WTC11 (cell line): ENCODE measurements around the gene CRYGS. TPM values are rescaled to one million over a fixed set of nuclear protein-coding genes. Genes with fewer than 3 reads are reported as not detected.

ENCODE experiments used
- ATAC-seq: fragments of 200-7000 bp; cut with Tn5 transposase; 2 replicates; pipeline ENCODE4 v1.10.0; 2021; ENCODE audit warnings: mild to moderate bottlenecking, moderate library complexity
- CTCF ChIA-PET: fragments of 300-600 bp; sonication (Branson Sonifier 250); formaldehyde crosslinking; loops from one replicate; lab custom pipeline; 2021; ENCODE audit warnings: antibody characterized with exemption; lab: Charles Lee
- POLR2A ChIA-PET: fragments of 350-600 bp; sonication (Branson Sonifier 250); formaldehyde crosslinking; loops from one replicate; lab custom pipeline; 2021; ENCODE audit warnings: antibody characterized with exemption; lab: Charles Lee
- DNase-seq: peaks from one replicate; pipeline ENCODE4 v3.0.0; 2021; ENCODE audit warnings: low spot score
- H3K27ac Mint-ChIP-seq: 2 replicates; pipeline ENCODE4 v1.8.0; 2021; ENCODE audit warnings: mixed read lengths
- H3K27me3 Mint-ChIP-seq: 2 replicates; pipeline ENCODE4 v1.8.0; 2021; ENCODE audit warnings: low read depth, mild to moderate bottlenecking, moderate library complexity, mixed read lengths
- H3K36me3 Mint-ChIP-seq: 2 replicates; pipeline ENCODE4 v1.8.0; 2021; ENCODE audit warnings: mixed read lengths
- H3K4me1 Mint-ChIP-seq: 2 replicates; pipeline ENCODE4 v1.8.0; 2022; ENCODE audit warnings: mixed read lengths
- H3K4me3 Mint-ChIP-seq: 2 replicates; pipeline ENCODE4 v1.8.0; 2021; ENCODE audit warnings: mild to moderate bottlenecking, moderate library complexity, mixed read lengths
- H3K9me3 Mint-ChIP-seq: 2 replicates; pipeline ENCODE4 v1.8.0; 2021; ENCODE audit warnings: mixed read lengths
- ATF1 ChIP-seq: sonication (generic); formaldehyde crosslinking; IDR thresholded peaks from 2 replicates; pipeline ENCODE4 v1.8.1; 2023; ENCODE audit warnings: mild to moderate bottlenecking, moderate library complexity, missing genetic modification reagents
- ETV6 ChIP-seq: sonication (generic); formaldehyde crosslinking; IDR thresholded peaks from 2 replicates; pipeline ENCODE4 v1.8.1; 2022; ENCODE audit warnings: mild to moderate bottlenecking, missing genetic modification reagents
- JUN ChIP-seq: sonication (generic); formaldehyde crosslinking; IDR thresholded peaks from 2 replicates; pipeline ENCODE4 v1.8.0; 2023; ENCODE audit warnings: mild to moderate bottlenecking, missing genetic modification reagents
- NFE2L1 ChIP-seq: sonication (generic); formaldehyde crosslinking; IDR thresholded peaks from 2 replicates; pipeline ENCODE4 v1.8.1; 2023; ENCODE audit warnings: missing genetic modification reagents
- NR1H2 ChIP-seq: sonication (generic); formaldehyde crosslinking; IDR thresholded peaks from 2 replicates; pipeline ENCODE4 v1.9.0; 2021; ENCODE audit warnings: mild to moderate bottlenecking, moderate library complexity, missing genetic modification reagents
- PRRX2 ChIP-seq: fragments of 250-450 bp; sonication (Bioruptor Pico); IDR thresholded peaks from 2 replicates; pipeline ENCODE4 v1.8.0; 2021; ENCODE audit warnings: mild to moderate bottlenecking
- RORB ChIP-seq: fragments of 250-450 bp; sonication (Bioruptor Pico); IDR thresholded peaks from 2 replicates; pipeline ENCODE4 v1.9.0; 2021; ENCODE audit warnings: mild to moderate bottlenecking
- TCF7 ChIP-seq: sonication (generic); formaldehyde crosslinking; IDR thresholded peaks from 2 replicates; pipeline ENCODE4 v1.8.0; 2022; ENCODE audit warnings: mild to moderate bottlenecking, low read depth, missing genetic modification reagents, moderate library complexity
- TP53 ChIP-seq: sonication (generic); formaldehyde crosslinking; IDR thresholded peaks from 2 replicates; pipeline ENCODE4 v1.8.1; 2023; ENCODE audit warnings: mild to moderate bottlenecking, missing genetic modification reagents
- ZBTB21 ChIP-seq: sonication (generic); formaldehyde crosslinking; IDR thresholded peaks from 2 replicates; pipeline ENCODE4 v1.8.1; 2023; ENCODE audit warnings: mild to moderate bottlenecking, missing genetic modification reagents, borderline replicate concordance
- ZNF671 ChIP-seq: fragments of 250-450 bp; sonication (Bioruptor Pico); IDR thresholded peaks from 2 replicates; pipeline ENCODE4 v1.8.0; 2021; ENCODE audit warnings: mild to moderate bottlenecking
- total RNA-seq: library from RNA; stranded (reverse); gene quantifications from 3 replicates; pipeline ENCODE4 v1.2.3, GENCODE V29; 2021
- TF ChIP-seq, protein P1 (sequence below): fragments of 250-450 bp; sonication (Bioruptor Pico); IDR thresholded peaks from 2 replicates; pipeline ENCODE4 v1.9.0; 2021; ENCODE audit warnings: mild to moderate bottlenecking
- TF ChIP-seq, protein P2 (sequence below): sonication (generic); formaldehyde crosslinking; IDR thresholded peaks from 2 replicates; pipeline ENCODE4 v1.8.1; 2023; ENCODE audit warnings: mild to moderate bottlenecking, missing genetic modification reagents, moderate library complexity
- TF ChIP-seq, protein P3 (sequence below): sonication (generic); formaldehyde crosslinking; IDR thresholded peaks from 2 replicates; pipeline ENCODE4 v1.8.0; 2022; ENCODE audit warnings: mild to moderate bottlenecking, missing genetic modification reagents
- TF ChIP-seq, protein P4 (sequence below): sonication (generic); formaldehyde crosslinking; IDR thresholded peaks from 2 replicates; pipeline ENCODE4 v1.8.1; 2023; ENCODE audit warnings: mild to moderate bottlenecking, missing genetic modification reagents
- TF ChIP-seq, protein P5 (sequence below): fragments of 250-450 bp; sonication (Bioruptor Pico); IDR thresholded peaks from 2 replicates; pipeline ENCODE4 v1.8.0; 2021; ENCODE audit warnings: mild to moderate bottlenecking
- TF ChIP-seq, protein P6 (sequence below): sonication (generic); formaldehyde crosslinking; IDR thresholded peaks from 2 replicates; pipeline ENCODE4 v1.8.1; 2022; ENCODE audit warnings: low read depth, missing genetic modification reagents, borderline replicate concordance
- TF ChIP-seq, protein P7 (sequence below): sonication (generic); formaldehyde crosslinking; IDR thresholded peaks from 2 replicates; pipeline ENCODE4 v1.8.1; 2022; ENCODE audit warnings: mild to moderate bottlenecking, missing genetic modification reagents, moderate library complexity, borderline replicate concordance
- TF ChIP-seq, protein P8 (sequence below): fragments of 250-450 bp; sonication (Bioruptor Pico); IDR thresholded peaks from 2 replicates; pipeline ENCODE4 v1.9.0; 2021; ENCODE audit warnings: mild to moderate bottlenecking, borderline replicate concordance
- TF ChIP-seq, protein P9 (sequence below): sonication (generic); formaldehyde crosslinking; IDR thresholded peaks from 2 replicates; pipeline ENCODE4 v1.8.1; 2023; ENCODE audit warnings: mild to moderate bottlenecking, moderate library complexity, missing genetic modification reagents

CRYGS gene
- total RNA-seq, 1 experiment from 2014 or later = 1.7 TPM

DNA sequence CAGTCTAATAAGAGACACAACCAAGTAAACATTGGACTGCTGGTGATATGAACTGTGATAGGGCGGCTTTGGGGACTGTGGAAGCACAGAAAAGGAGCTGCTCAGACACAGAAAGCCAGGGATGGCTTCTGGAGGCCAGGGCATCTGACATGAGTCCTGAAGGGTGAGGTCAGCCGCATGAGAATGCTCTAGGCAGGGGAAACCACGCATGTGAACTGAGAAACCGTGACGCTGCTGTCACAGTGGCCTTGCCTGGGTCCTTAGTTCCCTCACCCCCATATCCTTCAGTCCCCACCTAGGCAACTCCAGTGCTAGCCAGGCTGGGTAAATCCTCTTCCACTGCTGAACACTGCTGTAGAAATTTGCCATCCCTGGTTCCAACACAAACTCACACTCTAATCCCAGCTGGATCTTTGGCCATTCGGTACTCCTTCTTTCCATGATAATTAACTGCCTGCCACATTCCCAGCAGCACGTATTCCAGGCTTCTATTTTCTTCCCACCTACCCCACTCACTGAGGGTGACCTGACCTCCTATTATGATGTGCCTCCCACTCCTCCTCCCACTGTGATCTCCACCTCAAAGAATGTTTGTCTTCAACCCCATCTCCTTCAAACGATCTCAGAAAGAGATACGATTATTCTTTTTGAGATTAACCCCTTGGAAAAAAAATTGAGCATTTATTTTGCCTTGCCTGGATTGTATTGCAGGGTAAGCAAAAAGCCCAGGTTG is 31.4 kb downstream of the CRYGS start:
- ChIA-PET POLR2A (no interaction called here), CTCF (interaction anchor here (1.5 kb wide), 1 partner anchor 28 kb away, joined by 7 read pairs; no protein-coding TSS in a partner anchor)
- Mint-ChIP-seq H3K27ac (no peak overlapping the region), H3K4me3 (no peak overlapping the region), H3K27me3 (peaks cover 2% of the 10 kb centered on the region), H3K4me1 (peaks cover 5% of the 10 kb centered on the region; the same call in 1 of the 2 replicates), H3K36me3 (no peaks in the 10 kb centered on the region), H3K9me3 (peaks cover 6% of the 10 kb centered on the region)
- TF ChIP-seq TCF7 (CRISPR knock-in tag) (no peak), ZBTB21 (CRISPR knock-in tag) (no peak), ETV6 (no peak), RORB (CRISPR knock-in tag) (no peak), TP53 (CRISPR knock-in tag) (no peak), JUN (CRISPR knock-in tag) (no peak), ZNF671 (no peak), ATF1 (CRISPR knock-in tag) (no peak), NFE2L1 (CRISPR knock-in tag) (no peak)
- TF ChIP-seq, protein P1, sequence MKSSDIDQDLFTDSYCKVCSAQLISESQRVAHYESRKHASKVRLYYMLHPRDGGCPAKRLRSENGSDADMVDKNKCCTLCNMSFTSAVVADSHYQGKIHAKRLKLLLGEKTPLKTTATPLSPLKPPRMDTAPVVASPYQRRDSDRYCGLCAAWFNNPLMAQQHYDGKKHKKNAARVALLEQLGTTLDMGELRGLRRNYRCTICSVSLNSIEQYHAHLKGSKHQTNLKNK (CRISPR knock-in tag) = no peak
- TF ChIP-seq, protein P2, sequence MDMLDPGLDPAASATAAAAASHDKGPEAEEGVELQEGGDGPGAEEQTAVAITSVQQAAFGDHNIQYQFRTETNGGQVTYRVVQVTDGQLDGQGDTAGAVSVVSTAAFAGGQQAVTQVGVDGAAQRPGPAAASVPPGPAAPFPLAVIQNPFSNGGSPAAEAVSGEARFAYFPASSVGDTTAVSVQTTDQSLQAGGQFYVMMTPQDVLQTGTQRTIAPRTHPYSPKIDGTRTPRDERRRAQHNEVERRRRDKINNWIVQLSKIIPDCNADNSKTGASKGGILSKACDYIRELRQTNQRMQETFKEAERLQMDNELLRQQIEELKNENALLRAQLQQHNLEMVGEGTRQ (CRISPR knock-in tag) = no peak
- TF ChIP-seq, protein P3, sequence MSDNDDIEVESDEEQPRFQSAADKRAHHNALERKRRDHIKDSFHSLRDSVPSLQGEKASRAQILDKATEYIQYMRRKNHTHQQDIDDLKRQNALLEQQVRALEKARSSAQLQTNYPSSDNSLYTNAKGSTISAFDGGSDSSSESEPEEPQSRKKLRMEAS (CRISPR knock-in tag) = no peak
- ATAC-seq (no peak), DNase-seq (no peak)

DNA sequence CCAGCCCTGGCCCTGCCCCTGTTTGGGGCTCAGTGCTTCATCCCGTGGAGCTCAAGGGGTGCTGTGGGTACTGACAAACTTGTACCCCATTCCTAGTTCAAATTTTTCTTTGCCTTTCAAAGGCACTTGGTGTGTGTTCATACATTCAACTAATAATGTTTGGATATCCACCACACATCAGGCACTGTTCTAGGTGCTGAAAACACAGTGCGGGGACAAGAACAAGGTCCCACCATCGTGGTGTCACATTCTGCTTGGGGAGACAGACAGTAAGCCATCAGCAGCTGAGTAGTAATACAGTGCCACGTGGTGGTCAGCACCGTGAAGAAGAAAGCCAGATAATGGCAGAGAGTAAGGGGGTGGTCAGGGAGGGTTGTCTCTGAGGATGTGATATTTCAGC is 32.5 kb downstream of the CRYGS start:
- H3K36me3 Mint-ChIP-seq = no peaks in the 10 kb centered on the region
- TF ChIP-seq PRRX2 (CRISPR knock-in tag) (no peak), NR1H2 (CRISPR knock-in tag) (no peak)
- TF ChIP-seq, protein P1 (CRISPR knock-in tag) = no peak
- TF ChIP-seq, protein P4, sequence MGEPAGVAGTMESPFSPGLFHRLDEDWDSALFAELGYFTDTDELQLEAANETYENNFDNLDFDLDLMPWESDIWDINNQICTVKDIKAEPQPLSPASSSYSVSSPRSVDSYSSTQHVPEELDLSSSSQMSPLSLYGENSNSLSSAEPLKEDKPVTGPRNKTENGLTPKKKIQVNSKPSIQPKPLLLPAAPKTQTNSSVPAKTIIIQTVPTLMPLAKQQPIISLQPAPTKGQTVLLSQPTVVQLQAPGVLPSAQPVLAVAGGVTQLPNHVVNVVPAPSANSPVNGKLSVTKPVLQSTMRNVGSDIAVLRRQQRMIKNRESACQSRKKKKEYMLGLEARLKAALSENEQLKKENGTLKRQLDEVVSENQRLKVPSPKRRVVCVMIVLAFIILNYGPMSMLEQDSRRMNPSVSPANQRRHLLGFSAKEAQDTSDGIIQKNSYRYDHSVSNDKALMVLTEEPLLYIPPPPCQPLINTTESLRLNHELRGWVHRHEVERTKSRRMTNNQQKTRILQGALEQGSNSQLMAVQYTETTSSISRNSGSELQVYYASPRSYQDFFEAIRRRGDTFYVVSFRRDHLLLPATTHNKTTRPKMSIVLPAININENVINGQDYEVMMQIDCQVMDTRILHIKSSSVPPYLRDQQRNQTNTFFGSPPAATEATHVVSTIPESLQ (CRISPR knock-in tag) = no peak
- TF ChIP-seq, protein P5, sequence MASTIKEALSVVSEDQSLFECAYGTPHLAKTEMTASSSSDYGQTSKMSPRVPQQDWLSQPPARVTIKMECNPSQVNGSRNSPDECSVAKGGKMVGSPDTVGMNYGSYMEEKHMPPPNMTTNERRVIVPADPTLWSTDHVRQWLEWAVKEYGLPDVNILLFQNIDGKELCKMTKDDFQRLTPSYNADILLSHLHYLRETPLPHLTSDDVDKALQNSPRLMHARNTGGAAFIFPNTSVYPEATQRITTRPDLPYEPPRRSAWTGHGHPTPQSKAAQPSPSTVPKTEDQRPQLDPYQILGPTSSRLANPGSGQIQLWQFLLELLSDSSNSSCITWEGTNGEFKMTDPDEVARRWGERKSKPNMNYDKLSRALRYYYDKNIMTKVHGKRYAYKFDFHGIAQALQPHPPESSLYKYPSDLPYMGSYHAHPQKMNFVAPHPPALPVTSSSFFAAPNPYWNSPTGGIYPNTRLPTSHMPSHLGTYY (CRISPR knock-in tag) = no peak
- TF ChIP-seq, protein P6, sequence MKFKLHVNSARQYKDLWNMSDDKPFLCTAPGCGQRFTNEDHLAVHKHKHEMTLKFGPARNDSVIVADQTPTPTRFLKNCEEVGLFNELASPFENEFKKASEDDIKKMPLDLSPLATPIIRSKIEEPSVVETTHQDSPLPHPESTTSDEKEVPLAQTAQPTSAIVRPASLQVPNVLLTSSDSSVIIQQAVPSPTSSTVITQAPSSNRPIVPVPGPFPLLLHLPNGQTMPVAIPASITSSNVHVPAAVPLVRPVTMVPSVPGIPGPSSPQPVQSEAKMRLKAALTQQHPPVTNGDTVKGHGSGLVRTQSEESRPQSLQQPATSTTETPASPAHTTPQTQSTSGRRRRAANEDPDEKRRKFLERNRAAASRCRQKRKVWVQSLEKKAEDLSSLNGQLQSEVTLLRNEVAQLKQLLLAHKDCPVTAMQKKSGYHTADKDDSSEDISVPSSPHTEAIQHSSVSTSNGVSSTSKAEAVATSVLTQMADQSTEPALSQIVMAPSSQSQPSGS (CRISPR knock-in tag) = no peak
- TF ChIP-seq, protein P7, sequence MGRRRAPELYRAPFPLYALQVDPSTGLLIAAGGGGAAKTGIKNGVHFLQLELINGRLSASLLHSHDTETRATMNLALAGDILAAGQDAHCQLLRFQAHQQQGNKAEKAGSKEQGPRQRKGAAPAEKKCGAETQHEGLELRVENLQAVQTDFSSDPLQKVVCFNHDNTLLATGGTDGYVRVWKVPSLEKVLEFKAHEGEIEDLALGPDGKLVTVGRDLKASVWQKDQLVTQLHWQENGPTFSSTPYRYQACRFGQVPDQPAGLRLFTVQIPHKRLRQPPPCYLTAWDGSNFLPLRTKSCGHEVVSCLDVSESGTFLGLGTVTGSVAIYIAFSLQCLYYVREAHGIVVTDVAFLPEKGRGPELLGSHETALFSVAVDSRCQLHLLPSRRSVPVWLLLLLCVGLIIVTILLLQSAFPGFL (CRISPR knock-in tag) = no peak
- TF ChIP-seq, protein P8, sequence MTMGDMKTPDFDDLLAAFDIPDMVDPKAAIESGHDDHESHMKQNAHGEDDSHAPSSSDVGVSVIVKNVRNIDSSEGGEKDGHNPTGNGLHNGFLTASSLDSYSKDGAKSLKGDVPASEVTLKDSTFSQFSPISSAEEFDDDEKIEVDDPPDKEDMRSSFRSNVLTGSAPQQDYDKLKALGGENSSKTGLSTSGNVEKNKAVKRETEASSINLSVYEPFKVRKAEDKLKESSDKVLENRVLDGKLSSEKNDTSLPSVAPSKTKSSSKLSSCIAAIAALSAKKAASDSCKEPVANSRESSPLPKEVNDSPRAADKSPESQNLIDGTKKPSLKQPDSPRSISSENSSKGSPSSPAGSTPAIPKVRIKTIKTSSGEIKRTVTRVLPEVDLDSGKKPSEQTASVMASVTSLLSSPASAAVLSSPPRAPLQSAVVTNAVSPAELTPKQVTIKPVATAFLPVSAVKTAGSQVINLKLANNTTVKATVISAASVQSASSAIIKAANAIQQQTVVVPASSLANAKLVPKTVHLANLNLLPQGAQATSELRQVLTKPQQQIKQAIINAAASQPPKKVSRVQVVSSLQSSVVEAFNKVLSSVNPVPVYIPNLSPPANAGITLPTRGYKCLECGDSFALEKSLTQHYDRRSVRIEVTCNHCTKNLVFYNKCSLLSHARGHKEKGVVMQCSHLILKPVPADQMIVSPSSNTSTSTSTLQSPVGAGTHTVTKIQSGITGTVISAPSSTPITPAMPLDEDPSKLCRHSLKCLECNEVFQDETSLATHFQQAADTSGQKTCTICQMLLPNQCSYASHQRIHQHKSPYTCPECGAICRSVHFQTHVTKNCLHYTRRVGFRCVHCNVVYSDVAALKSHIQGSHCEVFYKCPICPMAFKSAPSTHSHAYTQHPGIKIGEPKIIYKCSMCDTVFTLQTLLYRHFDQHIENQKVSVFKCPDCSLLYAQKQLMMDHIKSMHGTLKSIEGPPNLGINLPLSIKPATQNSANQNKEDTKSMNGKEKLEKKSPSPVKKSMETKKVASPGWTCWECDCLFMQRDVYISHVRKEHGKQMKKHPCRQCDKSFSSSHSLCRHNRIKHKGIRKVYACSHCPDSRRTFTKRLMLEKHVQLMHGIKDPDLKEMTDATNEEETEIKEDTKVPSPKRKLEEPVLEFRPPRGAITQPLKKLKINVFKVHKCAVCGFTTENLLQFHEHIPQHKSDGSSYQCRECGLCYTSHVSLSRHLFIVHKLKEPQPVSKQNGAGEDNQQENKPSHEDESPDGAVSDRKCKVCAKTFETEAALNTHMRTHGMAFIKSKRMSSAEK = no peak
- TF ChIP-seq, protein P9, sequence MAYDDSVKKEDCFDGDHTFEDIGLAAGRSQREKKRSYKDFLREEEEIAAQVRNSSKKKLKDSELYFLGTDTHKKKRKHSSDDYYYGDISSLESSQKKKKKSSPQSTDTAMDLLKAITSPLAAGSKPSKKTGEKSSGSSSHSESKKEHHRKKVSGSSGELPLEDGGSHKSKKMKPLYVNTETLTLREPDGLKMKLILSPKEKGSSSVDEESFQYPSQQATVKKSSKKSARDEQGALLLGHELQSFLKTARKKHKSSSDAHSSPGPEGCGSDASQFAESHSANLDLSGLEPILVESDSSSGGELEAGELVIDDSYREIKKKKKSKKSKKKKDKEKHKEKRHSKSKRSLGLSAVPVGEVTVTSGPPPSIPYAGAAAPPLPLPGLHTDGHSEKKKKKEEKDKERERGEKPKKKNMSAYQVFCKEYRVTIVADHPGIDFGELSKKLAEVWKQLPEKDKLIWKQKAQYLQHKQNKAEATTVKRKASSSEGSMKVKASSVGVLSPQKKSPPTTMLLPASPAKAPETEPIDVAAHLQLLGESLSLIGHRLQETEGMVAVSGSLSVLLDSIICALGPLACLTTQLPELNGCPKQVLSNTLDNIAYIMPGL (CRISPR knock-in tag) = no peak

More for the DNA sequence above, 32.5 kb downstream of the CRYGS start:
- POLR2A ChIA-PET = no interaction called here
- CTCF ChIA-PET = no interaction called here
- peaks cover 3% of the 10 kb centered on the region for H3K9me3 Mint-ChIP-seq
- H3K4me1 Mint-ChIP-seq = peaks cover 5% of the 10 kb centered on the region; the same call in 1 of the 2 replicates
- DNase-seq (no peak), ATAC-seq (no peak)
- no peak overlapping the region for H3K27ac Mint-ChIP-seq
- peaks cover 2% of the 10 kb centered on the region; the same call in 1 of the 2 replicates for H3K27me3 Mint-ChIP-seq
- no peak overlapping the region for H3K4me3 Mint-ChIP-seq
